ENCODE results near the gene CPM.

GRCh38 chr12:68967046-68967445 lies 34.1 kb upstream of the CPM start:
- TF ChIP-seq, protein P1, sequence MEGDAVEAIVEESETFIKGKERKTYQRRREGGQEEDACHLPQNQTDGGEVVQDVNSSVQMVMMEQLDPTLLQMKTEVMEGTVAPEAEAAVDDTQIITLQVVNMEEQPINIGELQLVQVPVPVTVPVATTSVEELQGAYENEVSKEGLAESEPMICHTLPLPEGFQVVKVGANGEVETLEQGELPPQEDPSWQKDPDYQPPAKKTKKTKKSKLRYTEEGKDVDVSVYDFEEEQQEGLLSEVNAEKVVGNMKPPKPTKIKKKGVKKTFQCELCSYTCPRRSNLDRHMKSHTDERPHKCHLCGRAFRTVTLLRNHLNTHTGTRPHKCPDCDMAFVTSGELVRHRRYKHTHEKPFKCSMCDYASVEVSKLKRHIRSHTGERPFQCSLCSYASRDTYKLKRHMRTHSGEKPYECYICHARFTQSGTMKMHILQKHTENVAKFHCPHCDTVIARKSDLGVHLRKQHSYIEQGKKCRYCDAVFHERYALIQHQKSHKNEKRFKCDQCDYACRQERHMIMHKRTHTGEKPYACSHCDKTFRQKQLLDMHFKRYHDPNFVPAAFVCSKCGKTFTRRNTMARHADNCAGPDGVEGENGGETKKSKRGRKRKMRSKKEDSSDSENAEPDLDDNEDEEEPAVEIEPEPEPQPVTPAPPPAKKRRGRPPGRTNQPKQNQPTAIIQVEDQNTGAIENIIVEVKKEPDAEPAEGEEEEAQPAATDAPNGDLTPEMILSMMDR (conservative IDR thresholded peaks at IDR 0.05; ENCODE audit: low read length) = no peak
- no peak for TF ChIP-seq EZH2phosphoT487 (IDR thresholded peaks at IDR 0.05; ENCODE audit: borderline replicate concordance)

Data from Loucy (cell line).